A673 (cell line): ENCODE data around the gene PCBP2. TPM values are rescaled to one million over a fixed set of nuclear protein-coding genes. Genes with fewer than 3 reads are reported as not detected.

Source experiments
- BruUV-seq: library from RNA; stranded (reverse); fragments of 400-500 nt; replicated peaks from 2 replicates; lab custom pipeline; 2021; lab: Mats Ljungman, UMichigan
- CTCF ChIA-PET: fragments of 300-600 bp; sonication (Branson Sonifier 250); formaldehyde crosslinking; loops from one replicate; lab custom pipeline; 2022; ENCODE audit warnings: antibody characterized with exemption; lab: Charles Lee
- POLR2A ChIA-PET: fragments of 300-600 bp; sonication (Branson Sonifier 250); formaldehyde crosslinking; loops from one replicate; lab custom pipeline; 2022; ENCODE audit warnings: antibody characterized with exemption; ENCODE audit not compliant: low non-redundant PET; lab: Charles Lee
- DNase-seq: peaks from one replicate; pipeline ENCODE4 v3.0.0-alpha.2; 2015; ENCODE audit warnings: low spot score
- H3K27ac ChIP-seq: fragments of 200-600 bp; sonication (generic); 2 replicates; pipeline ENCODE4 v1.5.1; 2016; ENCODE audit warnings: mixed run types, low read depth, mild to moderate bottlenecking, mixed read lengths, antibody characterized with exemption, low read length; ENCODE audit not compliant: poor library complexity, severe bottlenecking
- H3K27me3 ChIP-seq: fragments of 200-600 bp; sonication (generic); replicated peaks from 2 replicates; pipeline ENCODE4 v1.6.1; 2017; ENCODE audit warnings: mixed run types, low read depth, mild to moderate bottlenecking, mixed read lengths, antibody characterized with exemption, low read length; ENCODE audit not compliant: insufficient read depth, poor library complexity
- H3K36me3 ChIP-seq: fragments of 200-600 bp; sonication (generic); 2 replicates; pipeline ENCODE4 v1.6.1; 2016; ENCODE audit warnings: mixed run types, mild to moderate bottlenecking, mixed read lengths, antibody characterized with exemption, low read length; ENCODE audit not compliant: insufficient read depth, poor library complexity, severe bottlenecking
- H3K4me1 ChIP-seq: fragments of 200-600 bp; sonication (generic); 2 replicates; pipeline ENCODE4 v1.6.1; 2017; ENCODE audit warnings: mixed run types, mild to moderate bottlenecking, mixed read lengths, antibody characterized with exemption, low read length; ENCODE audit not compliant: insufficient read depth, poor library complexity, severe bottlenecking
- H3K4me3 ChIP-seq: fragments of 200-600 bp; sonication (generic); 2 replicates; pipeline ENCODE4 v1.5.1; 2016; ENCODE audit warnings: low read depth, mixed run types, mild to moderate bottlenecking, mixed read lengths, low read length; ENCODE audit not compliant: poor library complexity, severe bottlenecking
- H3K9me3 ChIP-seq: fragments of 200-600 bp; sonication (generic); 2 replicates; pipeline ENCODE4 v1.6.1; 2016; ENCODE audit warnings: mixed run types, low read depth, mild to moderate bottlenecking, mixed read lengths, antibody characterized with exemption, low read length; ENCODE audit not compliant: poor library complexity, severe bottlenecking
- EZH2 ChIP-seq: fragments of 200-600 bp; sonication (generic); IDR thresholded peaks from 2 replicates; pipeline ENCODE4 v1.6.1; 2017; ENCODE audit warnings: borderline replicate concordance, low read depth, mild to moderate bottlenecking, mixed read lengths, antibody characterized with exemption, low read length; ENCODE audit not compliant: poor library complexity, severe bottlenecking
- intact Hi-C: fragments of 100-400 bp; cut with micrococcal nuclease; formaldehyde crosslinking; loops from one replicate; pipeline ENCODE4 v1.10.0; 2022; ENCODE audit not compliant: unreplicated experiment
- total RNA-seq: library from RNA; stranded (reverse); gene quantifications from 2 replicates; pipeline ENCODE4 v1.2.3, GENCODE V29; 2021
- TF ChIP-seq, protein P1 (sequence below): fragments of 300-800, 200-600 bp; sonication (generic); conservative IDR thresholded peaks from 2 replicates; pipeline ENCODE4 v1.5.1; 2017; ENCODE audit warnings: low read depth, mild to moderate bottlenecking, antibody characterized with exemption, low read length, moderate library complexity, mixed read lengths

The PCBP2 gene
- total RNA-seq, 1 experiment from 2014 or later = 1,215 TPM

DNA sequence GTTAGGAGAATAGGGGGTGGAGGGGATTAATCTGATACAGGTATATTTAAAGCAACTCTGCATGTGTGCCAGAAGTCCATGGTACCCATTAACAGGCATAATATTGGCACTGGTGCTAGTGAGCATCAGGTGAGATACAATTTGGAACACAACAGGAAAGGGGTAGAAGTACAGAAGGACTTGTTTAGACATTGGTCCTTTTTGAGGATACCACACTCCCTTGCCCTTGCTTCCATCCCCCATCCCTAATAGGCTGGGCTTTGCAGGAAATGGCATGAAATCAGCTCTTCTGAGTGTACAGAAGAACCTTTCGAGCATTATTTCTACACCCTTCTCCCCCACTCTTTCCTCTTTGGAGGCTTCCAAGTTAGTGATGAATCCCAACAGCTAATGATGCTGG, 16.4 kb downstream of the PCBP2 start:
- intact Hi-C loops = no loop called here
- DNase-seq = no peak
- peaks cover 97% of the 10 kb centered on the region for H3K36me3 ChIP-seq
- CTCF ChIA-PET = no interaction called here
- no peak overlapping the region for H3K4me3 ChIP-seq
- H3K4me1 ChIP-seq = no peaks in the 10 kb centered on the region
- H3K9me3 ChIP-seq = no peaks in the 10 kb centered on the region
- H3K27ac ChIP-seq = no peak overlapping the region
- no peaks in the 10 kb centered on the region for H3K27me3 ChIP-seq
- POLR2A ChIA-PET = no interaction called here
- TSS peak; percentile 10 for BruUV-seq
- no peak for TF ChIP-seq EZH2
- TF ChIP-seq, protein P1, sequence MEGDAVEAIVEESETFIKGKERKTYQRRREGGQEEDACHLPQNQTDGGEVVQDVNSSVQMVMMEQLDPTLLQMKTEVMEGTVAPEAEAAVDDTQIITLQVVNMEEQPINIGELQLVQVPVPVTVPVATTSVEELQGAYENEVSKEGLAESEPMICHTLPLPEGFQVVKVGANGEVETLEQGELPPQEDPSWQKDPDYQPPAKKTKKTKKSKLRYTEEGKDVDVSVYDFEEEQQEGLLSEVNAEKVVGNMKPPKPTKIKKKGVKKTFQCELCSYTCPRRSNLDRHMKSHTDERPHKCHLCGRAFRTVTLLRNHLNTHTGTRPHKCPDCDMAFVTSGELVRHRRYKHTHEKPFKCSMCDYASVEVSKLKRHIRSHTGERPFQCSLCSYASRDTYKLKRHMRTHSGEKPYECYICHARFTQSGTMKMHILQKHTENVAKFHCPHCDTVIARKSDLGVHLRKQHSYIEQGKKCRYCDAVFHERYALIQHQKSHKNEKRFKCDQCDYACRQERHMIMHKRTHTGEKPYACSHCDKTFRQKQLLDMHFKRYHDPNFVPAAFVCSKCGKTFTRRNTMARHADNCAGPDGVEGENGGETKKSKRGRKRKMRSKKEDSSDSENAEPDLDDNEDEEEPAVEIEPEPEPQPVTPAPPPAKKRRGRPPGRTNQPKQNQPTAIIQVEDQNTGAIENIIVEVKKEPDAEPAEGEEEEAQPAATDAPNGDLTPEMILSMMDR = no peak

DNA sequence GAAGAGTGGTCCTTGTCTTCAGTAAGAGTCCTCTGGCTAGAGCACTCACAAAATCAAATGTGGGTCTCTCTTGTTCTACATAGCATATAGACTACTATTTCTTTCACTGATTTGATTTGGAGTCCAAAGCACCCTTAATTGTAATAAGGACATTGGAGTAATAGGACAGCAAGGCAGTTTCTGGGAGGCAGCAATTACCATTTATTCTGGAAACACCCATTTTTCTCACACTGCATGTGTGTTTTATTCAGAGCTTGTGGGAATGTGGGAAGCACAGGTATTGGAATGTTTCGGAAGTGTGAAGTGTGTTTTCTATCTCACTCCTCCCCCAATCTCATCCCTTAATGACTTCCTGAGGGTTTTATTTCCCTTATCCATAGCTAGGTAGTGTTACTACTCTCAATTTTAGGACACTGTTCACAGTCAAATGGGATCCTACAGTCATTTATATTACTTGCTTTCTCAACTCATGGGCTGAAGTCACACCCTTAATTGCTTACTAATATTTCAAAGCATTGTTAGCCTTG, 20.2 kb downstream of the PCBP2 start:
- BruUV-seq = no TSS peak
- no peak for TF ChIP-seq EZH2
- TF ChIP-seq, protein P1 = no peak
- no peak for DNase-seq
- Histone ChIP-seq H3K4me3 (no peak overlapping the region), H3K27me3 (no peaks in the 10 kb centered on the region), H3K27ac (peak overlapping the region; percentile 14), H3K36me3 (peaks cover 98% of the 10 kb centered on the region), H3K4me1 (peaks cover 4% of the 10 kb centered on the region), H3K9me3 (no peaks in the 10 kb centered on the region)
- POLR2A ChIA-PET = interaction anchor here (0.6 kb wide), 2 partner anchors 31 to 70 kb away, joined by 5 to 10 read pairs; no protein-coding TSS in a partner anchor
- intact Hi-C loops = no loop called here
- CTCF ChIA-PET = no interaction called here

DNA sequence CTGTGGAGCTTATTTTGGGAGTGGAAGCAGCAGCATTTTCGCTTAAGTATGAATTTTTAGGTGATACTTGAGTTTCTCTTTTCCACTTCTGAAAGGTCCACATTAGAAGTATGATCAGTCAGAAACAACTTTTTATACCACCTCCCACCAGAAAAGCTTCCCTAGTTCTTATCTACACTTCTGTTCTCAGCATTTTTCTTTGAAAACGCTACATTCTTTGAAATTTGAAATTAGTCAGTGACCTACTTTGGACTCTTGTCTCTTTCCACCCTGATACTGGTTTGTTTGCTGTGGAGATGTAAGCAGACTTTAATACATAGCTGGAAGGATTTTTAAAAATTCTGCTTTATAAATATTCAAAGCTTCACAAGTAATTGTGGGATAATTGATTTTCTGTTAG, 22.2 kb downstream of the PCBP2 start:
- no peaks in the 10 kb centered on the region for H3K9me3 ChIP-seq
- peaks cover 98% of the 10 kb centered on the region for H3K36me3 ChIP-seq
- H3K4me3 ChIP-seq = no peak overlapping the region
- no peaks in the 10 kb centered on the region for H3K27me3 ChIP-seq
- TF ChIP-seq EZH2 = no peak
- TF ChIP-seq, protein P1 = no peak
- ChIA-PET POLR2A (interaction anchor here (0.6 kb wide), 1 partner anchor 18 kb away, joined by 4 read pairs; no protein-coding TSS in a partner anchor), CTCF (no interaction called here)
- intact Hi-C loops = no loop called here
- no peak for DNase-seq
- TSS peak; percentile 2 for BruUV-seq
- H3K27ac ChIP-seq = peak overlapping the region; percentile 38
- peaks cover 4% of the 10 kb centered on the region for H3K4me1 ChIP-seq
